IPS-15b (cell line): ENCODE results near the gene PLA2G4C.

Experiments used
- H3K27me3 ChIP-seq: one replicate; pipeline ENCODE4 v1.6.1; 2013; ENCODE audit warnings: low read length; ENCODE audit not compliant: control insufficient read depth, insufficient read depth
- H3K36me3 ChIP-seq: one replicate; pipeline ENCODE4 v1.6.1; 2013; ENCODE audit warnings: low read length; ENCODE audit not compliant: control insufficient read depth, insufficient read depth
- H3K4me1 ChIP-seq: one replicate; pipeline ENCODE4 v1.6.1; 2013; ENCODE audit warnings: mild to moderate bottlenecking, low read length; ENCODE audit not compliant: control insufficient read depth, insufficient read depth
- H3K4me3 ChIP-seq: one replicate; pipeline ENCODE4 v1.5.1; 2013; ENCODE audit warnings: low read depth, low read length
- H3K9ac ChIP-seq: one replicate; pipeline ENCODE4 v1.6.1; 2013; ENCODE audit warnings: low read depth, mild to moderate bottlenecking, low read length
- H3K9me3 ChIP-seq: one replicate; pipeline ENCODE4 v1.6.1; 2013; ENCODE audit warnings: mild to moderate bottlenecking, low read length; ENCODE audit not compliant: control insufficient read depth, insufficient read depth

Gene PLA2G4C

GRCh38 chr19:48000846-48001245 lies 109.8 kb downstream of the PLA2G4C start:
- Histone ChIP-seq H3K27me3 (no peaks in the 10 kb centered on the region), H3K9me3 (no peaks in the 10 kb centered on the region), H3K4me3 (no peak overlapping the region), H3K36me3 (no peaks in the 10 kb centered on the region), H3K4me1 (no peaks in the 10 kb centered on the region), H3K9ac (no peak overlapping the region)

- H3K4me3 ChIP-seq, result no peak overlapping the region
- H3K9me3 ChIP-seq, result no peaks in the 10 kb centered on the region
- H3K36me3 ChIP-seq, result no peaks in the 10 kb centered on the region
- H3K27me3 ChIP-seq, result no peaks in the 10 kb centered on the region
- H3K9ac ChIP-seq, result no peak overlapping the region
- H3K4me1 ChIP-seq, result no peaks in the 10 kb centered on the region
Observed at GRCh38 chr19:47998800-47999199, 111.8 kb downstream of the PLA2G4C start.
